NCI-H2227 treated with DMSO at 0.1 percent for 48 hours (cell line): ENCODE data around the gene GGT6.

Experiments used
- DNase-seq: peaks from one replicate; lab custom pipeline; 2025; lab: John Stamatoyannopoulos, UW

The GGT6 gene

DNA sequence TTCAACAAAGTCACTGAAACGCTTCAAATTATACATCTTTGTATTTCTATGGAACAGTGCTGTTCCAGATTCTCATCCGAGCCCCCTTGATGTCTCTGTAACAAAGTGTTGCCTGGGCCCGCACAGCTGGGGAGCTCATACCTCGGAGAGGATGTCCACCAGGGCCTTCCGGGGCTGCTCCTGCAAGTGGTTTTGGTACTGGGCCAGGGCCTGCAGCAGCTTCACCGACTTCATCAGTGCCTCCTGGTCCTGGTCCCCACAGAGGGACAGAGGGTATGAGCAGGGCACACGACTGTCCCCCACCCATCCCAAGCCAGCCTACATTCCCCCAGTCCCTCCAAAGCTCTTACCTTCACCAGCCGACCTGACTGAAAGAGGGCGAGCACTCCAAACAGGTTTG is 6.7 kb downstream of the GGT6 start:
- DNase-seq, result no peak

DNA sequence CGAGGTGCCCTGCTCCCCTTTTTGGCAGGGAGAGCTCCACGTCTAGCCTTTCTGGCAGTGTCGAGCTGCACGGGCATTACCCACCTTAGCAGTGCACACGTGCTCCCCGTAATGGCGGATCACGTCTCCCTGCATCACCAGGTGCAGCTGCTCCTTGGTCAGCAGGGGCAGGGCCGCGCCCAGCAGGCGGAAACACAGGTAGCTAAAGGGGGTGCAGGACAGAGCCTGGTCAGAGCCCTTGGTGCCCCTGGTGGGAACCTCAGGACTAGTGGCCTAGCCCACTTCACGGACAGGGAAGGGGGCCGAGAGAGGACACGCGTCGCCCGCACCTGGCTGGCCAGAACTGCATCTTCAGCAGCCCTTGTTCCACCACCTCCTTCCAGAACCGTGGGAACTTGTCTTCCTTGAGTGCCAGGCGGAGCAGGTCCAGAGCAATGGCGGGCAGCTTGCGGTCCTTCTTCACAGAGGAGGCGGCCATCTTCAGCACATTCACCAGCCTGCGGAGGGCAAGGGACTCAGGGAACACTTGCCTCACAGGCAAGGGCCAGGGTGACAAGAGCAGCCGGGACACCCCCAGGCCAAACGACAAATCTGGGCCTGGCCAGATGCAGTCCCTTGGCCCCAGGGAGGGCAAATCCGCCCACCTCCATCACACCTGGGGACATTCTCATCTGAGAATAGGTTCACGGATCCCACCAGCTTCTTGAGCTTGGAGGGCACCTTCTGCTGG is 8.4 kb downstream of the GGT6 start:
- no peak for DNase-seq

DNA sequence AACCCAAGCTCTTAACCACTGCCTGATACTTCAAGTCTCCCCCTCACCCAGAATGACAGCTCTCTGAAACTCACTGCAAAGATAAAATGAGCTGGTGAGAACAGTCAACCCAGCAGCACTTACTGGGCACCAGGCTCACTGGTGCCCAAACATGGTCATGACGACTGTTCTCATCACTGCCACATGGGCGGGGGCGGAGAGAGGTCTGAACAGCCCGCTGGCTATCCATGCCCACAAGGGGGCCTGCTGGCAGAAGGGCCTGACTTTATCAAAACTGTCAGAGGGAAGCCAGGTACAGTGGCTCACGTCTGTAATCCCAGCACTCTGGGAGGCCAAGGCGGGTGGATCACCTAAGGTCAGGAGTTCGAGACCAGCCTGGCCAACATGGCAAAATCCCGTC is 9.2 kb downstream of the GGT6 start:
- DNase-seq, result no peak

DNA sequence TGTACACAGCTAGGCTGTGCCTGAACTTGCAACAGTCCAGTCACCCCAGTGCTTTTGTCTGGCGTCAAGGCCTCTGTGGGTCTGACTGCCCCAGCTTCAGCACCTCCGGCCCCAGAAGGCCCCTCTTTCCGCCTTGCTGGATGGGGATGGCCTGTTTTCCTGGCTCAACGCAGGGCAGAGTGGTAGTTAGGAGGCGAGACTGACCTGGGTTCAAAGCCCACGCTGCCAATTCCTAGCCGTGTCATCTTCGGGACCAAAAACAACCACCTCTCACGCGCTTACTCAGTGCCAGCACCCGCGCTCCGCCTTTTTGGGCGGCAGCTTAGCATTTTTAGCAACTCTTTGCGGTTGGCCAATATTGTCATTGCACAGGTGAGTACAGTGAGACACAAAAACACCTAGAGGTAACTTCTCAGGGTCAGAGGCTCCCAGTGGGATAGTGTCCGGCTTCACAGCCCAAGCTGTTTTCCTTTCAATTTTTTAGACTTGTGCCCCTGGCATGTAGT is 9.8 kb downstream of the GGT6 start:
- DNase-seq, result no peak

DNA sequence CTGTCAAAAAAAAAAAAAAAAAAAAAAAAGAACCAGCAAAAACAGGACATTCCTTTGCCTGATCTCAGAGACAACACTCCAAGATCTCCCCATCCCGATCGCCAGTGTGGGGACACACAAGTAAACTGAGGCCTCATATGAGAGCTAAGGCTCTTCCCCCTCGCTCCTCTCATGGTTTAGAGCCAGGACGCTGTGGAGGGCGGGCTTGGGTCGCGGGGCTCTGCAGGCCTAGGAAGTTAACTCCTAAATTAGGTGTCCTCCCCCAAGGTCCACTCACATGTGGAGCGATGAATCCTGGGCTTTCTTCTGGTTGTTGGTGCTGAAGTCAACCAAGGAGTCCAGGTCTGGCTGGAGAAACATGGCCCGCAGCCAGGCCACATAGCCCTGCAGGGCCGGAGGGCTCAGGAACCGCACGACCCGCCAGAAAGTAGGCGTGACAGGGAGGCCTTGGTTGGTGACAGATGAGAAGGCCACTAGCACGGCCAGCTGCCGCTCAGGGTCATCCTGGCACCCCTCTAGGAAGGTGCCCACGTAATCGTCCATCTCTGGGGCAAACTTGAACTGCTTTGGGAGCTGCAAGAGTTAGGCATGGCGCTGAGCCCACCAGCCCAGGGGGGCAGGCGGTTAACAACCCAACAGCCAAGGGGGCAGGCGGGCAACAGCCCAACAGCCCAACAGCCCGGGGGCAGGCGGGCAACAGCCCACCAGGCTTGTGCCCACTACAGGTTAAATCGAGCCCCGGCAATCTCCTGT is 10.4 kb downstream of the GGT6 start:
- DNase-seq, result no peak

DNA sequence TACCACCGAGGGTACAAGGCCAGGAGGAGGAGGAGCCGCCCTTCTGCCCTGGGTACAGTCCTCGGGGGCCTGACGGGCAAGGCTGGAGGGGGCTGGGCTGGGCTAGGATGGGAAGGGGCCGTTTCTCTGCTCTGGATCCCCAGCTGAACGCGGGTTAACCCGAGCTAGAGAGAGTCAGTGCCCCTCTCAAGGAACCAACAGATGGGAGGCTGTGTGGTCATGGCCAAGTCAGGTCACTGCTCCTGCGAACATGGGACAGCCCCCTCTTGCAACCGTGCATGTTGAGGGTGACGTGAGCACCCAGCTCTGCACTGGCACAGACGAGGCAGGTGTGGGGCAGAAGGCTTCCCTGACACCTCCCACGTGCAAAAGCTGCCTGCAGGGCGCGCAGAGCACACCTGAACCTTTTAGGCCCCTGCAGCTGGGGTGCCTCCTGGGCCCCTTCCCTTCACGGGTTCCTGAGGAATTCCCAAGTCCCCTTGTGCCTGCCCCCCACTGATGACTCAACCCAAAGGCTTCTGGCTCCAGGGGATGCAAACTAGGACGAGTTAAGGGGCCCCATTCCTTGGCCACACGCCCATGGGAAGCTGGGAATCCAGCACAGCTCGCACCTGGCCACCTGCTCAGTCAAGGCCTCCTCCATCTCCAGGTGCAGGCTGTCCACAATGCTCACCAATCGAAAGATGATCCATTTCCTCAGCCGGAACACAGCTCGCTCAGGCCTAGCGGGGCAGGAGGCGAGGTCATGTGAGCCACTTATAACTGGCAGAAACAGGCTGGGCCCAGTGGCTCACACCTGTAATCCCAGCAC is 11.5 kb downstream of the GGT6 start:
- no peak for DNase-seq

DNA sequence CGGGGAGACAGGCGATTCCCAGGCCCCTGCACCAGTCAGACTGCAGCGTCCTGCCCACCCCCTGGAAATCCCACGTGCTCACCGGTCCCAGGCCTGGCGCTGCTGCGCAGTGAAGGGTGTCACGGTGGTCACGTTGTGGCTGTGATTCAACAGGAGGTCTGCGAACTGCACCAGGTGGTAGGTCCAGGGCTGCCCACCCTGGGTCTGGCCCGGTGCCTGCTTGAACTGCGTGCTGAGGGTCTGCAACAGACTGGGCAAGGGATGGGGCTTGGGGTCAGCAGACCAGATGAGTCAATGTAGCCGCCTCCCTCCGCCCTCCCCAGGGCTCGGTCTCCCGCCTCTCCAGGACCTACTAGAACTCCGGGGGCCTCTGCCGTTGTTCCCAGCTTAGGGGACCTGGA is 12.3 kb downstream of the GGT6 start:
- DNase-seq, result no peak

DNA sequence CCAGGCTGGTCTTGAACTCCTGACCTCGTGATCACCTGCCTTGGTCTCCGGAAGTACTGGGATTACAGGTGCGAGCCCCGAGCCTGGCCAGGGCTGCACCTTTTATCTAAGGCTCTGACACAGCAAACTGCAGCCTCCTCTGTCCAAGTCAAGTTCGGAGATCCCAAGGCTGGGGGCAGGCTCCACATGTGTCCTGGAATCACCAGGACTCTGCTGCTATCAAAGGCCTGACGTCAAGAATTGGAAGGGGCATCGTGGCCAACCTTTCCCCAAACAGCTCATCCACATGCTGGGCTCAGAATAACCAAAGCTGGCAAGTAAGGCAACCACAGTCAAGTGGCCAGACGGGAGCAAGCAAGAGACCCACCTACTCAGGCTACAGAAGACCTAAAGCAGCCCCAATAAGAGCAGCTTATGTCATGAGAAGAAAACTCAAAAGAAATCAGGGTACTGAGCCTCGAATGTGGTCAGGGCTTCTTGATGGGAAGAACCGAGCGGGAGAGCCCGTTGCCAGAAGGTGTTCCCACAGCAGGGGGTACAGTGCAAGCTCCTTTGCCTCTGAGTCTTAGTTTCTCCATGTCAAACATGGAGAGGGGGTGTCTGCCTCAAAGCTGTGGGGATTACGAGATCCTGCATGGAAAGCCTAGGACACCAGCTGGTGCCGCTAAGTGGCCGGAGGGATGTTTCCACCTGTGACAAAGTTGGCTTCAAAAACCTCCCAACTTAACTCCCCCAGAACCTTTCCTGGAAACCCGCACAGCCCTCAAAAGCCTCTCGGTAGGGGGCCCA is 13.1 kb downstream of the GGT6 start:
- DNase-seq, result no peak

DNA sequence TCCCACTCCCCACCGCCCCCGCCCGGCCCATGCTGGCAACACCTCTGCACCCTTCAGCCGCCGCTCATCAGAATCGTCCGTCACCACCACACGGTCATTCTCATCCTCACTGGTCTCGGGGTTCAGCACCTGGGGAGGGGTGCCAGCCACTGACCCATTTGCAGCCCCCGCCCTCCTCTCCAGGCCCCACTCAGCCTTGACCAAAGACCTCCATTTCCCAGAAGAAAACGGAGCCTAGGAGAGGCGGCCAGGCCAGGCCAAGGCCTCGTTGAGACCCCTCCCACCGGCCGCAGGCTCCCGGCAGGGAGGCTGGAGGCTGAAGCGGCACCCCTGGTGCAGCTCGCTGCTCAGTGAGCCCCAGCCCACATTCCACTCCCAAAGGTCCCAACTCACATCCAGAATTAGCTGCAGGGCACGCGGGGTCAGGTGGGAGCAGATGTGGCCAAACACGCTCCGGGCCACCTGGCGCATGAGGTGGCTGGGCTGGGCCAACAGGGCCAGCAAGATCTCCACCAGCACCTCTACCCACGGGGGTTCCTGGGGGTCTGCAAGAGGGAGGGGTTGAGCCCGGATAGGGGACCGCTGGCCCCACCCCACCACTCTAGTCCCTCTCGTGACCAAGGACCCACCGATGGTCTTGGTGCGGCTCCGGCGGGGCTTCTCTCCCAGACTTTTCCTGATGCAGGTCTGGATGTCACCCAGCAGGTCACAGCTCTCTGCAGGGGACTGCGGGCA is 15.0 kb downstream of the GGT6 start:
- no peak for DNase-seq

DNA sequence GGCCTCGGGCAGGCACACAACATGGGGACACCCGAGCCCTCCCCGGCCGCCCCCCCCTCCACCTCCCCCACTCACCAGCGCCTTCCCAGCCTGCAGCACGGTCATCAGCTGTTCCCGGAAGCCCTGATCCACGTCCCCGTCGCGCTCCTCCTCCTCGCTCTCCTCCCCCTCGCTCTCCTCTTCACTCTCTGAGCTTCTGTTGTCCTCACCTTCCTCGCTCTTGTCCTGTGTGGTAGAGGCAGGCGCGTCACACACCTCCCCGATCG is 15.5 kb downstream of the GGT6 start:
- DNase-seq, result no peak

DNA sequence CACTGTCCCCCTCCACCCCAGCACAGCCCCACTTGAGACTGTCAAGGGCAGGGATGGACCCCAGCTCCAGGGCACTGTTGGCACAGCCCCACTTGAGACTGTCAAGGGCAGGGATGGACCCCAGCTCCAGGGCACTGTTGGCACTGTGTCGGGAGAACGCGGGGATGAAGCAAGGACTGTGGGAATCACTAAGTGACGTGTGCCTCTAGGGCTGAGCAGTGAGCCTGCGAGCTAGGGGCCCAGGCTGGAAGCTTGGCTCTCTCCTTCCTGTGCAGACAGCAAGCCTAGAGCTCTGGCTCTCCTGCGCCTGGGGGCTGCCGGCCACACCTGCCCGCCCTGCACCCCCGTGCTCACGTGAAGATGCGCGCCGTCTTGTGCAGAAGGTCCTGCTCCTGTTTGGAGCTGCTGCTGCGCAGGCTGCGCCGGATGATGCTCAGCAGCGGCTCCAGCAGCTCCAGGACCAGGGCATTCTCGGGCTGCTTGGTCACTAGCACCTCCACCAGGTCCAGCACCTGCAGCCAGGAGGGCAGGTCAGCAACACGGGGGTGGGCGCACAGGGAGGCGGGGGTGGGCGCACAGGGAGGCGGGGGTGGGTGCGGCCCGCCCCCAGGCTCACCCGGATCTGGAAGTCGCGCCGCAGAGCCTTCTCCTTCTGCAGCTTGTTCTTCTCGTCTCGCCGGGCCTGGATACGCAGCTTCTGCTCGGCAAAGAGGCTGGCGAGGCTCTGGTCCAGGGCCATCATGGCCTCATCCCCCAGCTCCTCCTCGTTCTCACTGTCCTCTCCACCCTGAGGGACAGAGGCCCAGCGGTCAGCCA is 16.0 kb downstream of the GGT6 start:
- no peak for DNase-seq

DNA sequence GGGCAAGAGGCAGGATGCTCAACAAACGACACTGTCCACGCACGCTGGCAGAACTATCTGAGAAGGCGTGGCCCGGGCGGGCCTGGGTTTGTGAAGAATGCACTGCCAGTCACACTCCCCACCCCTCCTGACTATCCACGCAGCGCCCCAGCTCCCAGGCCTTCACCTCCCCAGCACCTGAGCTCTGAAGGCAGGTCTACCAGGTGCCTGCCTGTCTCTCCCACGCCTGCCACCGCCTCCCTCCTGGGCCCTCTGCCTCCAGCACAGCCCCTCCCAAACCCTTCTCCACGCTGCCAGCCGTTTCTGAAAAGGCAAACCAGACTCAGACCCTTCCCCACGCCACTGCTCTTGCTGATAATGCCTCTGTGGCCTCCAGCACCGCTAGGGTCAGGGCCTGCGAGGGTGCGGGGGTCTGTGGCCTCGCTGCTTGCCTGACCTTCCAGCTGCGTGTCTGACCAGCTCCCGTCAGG is 16.8 kb downstream of the GGT6 start:
- DNase-seq, result no peak

DNA sequence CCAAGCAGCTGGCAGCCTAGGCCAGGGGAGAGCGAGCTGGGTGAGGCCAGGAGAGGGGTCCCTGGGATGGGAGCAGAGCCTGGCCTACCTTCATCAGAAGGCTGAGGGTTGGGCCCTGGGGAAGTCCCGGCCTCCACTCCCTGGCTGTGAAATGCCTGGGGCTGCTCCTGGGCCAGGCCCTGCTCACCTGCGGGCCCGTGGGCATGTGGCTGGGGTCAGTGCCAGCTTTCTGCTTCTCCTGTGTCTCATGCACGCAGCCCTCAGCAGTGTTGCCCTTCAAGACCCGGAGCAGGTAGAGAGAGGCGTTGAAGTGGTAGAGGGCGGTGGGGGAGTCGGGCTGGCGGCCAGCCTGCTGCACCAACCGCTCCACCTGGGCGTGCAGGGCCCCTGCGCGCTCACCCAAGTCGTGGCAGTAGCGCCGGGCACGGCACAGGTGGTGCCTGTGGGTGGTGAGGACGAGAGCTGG is 17.6 kb downstream of the GGT6 start:
- no peak for DNase-seq

DNA sequence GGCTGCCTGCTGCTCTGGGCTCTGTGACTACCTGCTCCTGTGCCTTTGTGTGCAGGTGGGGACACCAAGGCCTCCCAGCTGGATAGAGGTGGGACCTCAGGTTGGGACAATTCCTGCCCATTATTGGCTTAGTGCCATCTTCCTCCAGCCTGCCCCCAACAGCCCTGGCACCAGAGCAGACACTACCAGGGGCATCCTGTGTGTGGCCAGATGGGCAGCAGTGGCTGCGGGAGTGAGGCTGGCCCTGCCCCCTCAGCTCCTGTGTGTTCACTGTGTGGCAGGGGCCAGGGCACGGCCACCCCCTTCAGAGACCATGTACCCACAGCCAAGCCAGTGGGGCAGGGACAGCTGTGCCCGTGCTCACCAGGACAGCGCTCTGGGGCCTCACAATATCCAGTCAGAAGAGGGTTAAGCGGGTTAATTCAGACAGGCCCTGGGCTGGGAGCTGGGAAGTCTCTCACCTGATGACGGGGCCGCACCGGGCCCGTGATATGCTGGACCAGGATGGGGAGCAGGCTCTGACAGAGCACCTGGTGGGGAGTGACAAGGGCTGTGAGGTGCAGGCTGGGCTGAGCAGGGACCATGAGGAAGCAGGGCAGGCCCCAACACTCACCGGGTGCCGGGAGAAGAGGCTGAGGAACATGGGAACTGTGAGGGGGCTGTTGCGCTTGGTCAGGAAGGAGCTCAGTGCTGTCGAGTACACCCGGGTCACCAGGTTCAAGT is 18.2 kb downstream of the GGT6 start:
- DNase-seq, result no peak

DNA sequence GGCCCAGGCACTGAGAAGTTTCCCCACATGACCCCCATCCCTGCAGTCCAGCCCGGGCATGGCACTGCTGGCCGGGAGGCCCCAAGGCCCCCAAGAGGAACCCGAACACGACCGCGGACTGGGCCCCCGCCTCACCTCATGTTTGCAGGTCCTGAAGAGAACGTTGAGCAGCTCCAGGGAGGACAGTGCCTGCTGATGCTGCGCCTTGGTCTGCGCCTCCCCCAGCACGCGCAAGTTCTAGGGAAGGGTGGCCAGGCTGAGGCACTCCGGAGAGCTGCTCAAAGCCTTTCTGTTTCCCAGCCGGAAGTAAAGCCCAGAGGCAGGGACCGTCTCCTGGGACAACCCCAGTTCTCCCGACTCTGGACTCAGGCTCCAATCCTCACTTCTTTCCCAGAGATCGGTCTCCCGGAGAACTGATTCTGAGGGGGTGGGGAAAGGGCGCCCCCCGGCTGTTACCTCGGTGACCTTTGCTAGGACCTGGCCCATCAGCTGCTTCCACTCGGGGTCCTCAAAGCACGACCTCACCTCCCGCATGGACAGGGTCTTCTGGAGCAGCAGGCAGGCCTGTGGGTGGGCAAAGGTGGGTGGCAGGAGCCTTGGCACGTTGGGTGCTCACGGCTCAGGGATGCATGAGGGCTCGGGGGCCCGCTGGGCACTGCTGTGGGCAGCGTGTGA is 18.9 kb downstream of the GGT6 start:
- no peak for DNase-seq

DNA sequence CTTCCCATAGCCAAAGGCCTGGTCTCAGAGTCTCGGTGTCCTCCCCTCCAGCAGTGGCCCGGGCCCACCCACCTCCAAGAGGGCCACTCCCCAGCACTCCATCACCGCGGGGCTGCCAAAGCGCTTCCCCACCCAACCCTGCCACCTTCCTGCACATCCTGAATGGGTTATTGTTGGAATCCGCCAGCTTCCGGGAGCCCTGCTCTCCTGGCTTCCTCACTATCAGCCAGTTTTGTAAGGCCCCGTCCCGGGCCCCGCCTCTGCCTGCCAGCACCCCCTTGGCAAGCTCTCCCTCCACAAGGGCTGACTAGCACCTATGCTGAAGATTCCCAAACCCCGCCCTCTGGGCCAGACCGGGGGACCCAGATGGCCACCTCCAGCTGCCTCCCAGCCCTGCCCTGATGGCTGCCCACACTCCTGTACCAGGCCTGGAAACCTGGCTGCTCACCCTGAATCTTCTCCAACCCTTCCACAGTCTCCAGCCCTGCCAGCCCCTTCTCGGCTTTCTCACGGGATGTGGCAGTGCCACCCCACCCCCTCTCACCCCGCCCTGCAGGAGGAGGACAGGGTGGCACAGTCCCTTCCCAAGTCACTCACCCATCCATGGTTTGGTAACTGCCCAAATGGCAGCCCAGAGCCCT is 19.6 kb downstream of the GGT6 start:
- no peak for DNase-seq

DNA sequence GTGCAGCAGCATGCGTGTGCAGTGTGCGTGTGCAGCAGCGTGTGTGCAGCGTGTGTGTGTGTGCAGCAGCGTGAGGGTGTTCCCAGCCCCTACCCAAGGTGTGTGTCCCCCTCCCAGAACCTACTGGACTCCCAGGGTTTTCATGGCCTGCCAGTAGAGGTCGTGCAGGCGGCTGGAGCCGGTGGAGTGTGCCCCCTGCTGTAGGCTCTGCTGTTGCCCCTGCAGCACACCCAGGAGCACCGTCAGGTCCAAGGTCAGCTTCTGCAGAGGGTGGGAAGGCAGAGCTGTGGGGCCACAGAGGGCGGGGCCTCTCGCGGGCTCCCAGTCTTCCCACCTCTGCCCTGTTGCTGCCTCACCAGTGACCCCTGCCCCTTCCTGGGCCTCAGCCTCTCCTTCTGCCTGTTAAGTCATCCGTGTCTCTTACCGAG is 20.1 kb downstream of the GGT6 start:
- DNase-seq, result no peak

DNA sequence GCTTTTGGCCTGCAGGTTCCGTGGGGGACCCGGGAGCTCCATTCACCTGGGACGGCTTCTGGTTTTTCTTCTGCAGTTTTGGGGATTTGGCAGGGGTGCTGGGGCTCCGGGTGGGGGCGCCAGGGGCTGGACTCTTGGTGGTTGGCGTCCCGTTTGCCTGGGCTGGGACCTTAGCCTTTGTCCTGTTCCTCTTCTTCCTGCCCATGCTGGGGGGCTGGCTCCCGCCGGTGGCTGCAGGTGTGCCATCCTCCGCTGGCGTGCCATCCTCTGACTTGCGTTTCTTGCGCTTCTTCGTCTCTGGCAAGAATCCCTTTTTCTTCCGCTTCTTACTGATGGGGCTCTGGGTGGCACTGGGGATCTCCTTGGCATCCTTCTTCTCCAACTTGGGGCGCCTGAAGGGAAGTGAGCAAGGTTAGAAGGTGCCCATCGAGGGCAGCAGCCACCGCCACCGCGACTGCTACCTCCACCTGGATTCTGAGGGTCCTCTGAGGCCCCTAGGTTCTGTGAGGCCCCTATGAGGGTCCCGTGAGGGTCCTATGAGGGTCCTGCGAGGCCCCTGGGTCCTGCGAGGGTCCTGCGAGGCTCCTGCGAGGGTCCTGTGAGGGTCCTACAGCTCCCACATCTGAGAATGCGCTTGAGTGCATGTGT is 20.7 kb downstream of the GGT6 start:
- DNase-seq, result no peak
